HCT116 (cell line): Measurements from ENCODE around the gene IRF2BP1. TPM values are rescaled to one million over a fixed set of nuclear protein-coding genes. Genes with fewer than 3 reads are reported as not detected.

Experiments
- ATAC-seq: fragments of 200-7000 bp; cut with Tn5 transposase; 2 replicates; pipeline ENCODE4 v1.9.1; 2020; ENCODE audit warnings: mild to moderate bottlenecking, moderate library complexity
- BruUV-seq: library from RNA; stranded (reverse); fragments of 400-500 nt; replicated peaks from 2 replicates; lab custom pipeline; 2021; lab: Mats Ljungman, UMichigan
- CTCF ChIA-PET: fragments of 300-600 bp; sonication (Branson Sonifier 250); formaldehyde crosslinking; loops from one replicate; lab custom pipeline; 2021; ENCODE audit warnings: antibody characterized with exemption; lab: Charles Lee
- POLR2A ChIA-PET: fragments of 300-600, 350-600 bp; sonication (Branson Sonifier 250); formaldehyde crosslinking; loops from one replicate; lab custom pipeline; 2021; ENCODE audit warnings: antibody characterized with exemption; lab: Charles Lee
- RAD21 ChIA-PET, 2 experiments: fragments of 300-600 bp; sonication (Branson Sonifier 250); formaldehyde crosslinking; loops; one replicate each; lab custom pipeline; 2023; ENCODE audit warnings: low total read pairs in 2 of 2; ENCODE audit not compliant: uncharacterized antibody in 2 of 2, unreplicated experiment in 2 of 2, low non-redundant PET in 1 of 2; lab: Charles Lee
- DNase-seq: peaks from one replicate; pipeline ENCODE4 v3.0.0-alpha.2; 2010; ENCODE audit warnings: low read depth, low spot score
- H2AFZ ChIP-seq: fragments of 200-600 bp; shearing (Covaris generic), sonication (generic); 2 replicates; pipeline ENCODE4 v1.6.1; 2017; ENCODE audit warnings: low read depth, mixed run types, mixed read lengths, antibody characterized with exemption, low read length; ENCODE audit not compliant: poor library complexity, severe bottlenecking
- H3K27ac ChIP-seq: 2 replicates; pipeline ENCODE4 v1.5.1; 2012; ENCODE audit warnings: low read depth, low read length
- H3K27me3 ChIP-seq: fragments of 200-600 bp; sonication (generic); 2 replicates; pipeline ENCODE4 v1.6.1; 2016; ENCODE audit warnings: mixed run types, low read length, mixed read lengths; ENCODE audit not compliant: insufficient read depth
- H3K36me3 ChIP-seq, 2 experiments: fragments of 200-500 bp in 1 of 2; fragments of 200-600 bp in 1 of 2; sonication (Bioruptor generic) in 1 of 2; sonication (generic) in 1 of 2; 2 replicates each; pipeline versions ENCODE4 v1.5.1 to v1.6.1; 2014 to 2016; ENCODE audit warnings: low read length in 2 of 2, inconsistent platforms in 1 of 2, mixed read lengths in 1 of 2, mixed run types in 1 of 2; ENCODE audit not compliant: insufficient read depth in 2 of 2, control insufficient read depth in 1 of 2
- H3K4me1 ChIP-seq, 2 experiments: fragments of 200-600 bp in 1 of 2; sonication (generic) in 1 of 2; 2 replicates each; pipeline versions ENCODE4 v1.5.1 to v1.6.1; 2012 to 2017; ENCODE audit warnings: low read length in 2 of 2, inconsistent platforms in 1 of 2, mild to moderate bottlenecking in 1 of 2, mixed read lengths in 1 of 2, mixed run types in 1 of 2, moderate library complexity in 1 of 2; ENCODE audit not compliant: insufficient read depth in 2 of 2, control insufficient read depth in 1 of 2
- H3K4me2 ChIP-seq: fragments of 200-600 bp; sonication (generic); 2 replicates; pipeline ENCODE4 v1.6.1; 2017; ENCODE audit warnings: mixed run types, low read length, mixed read lengths
- H3K4me3 ChIP-seq, 2 experiments: fragments of 200-600 bp in 1 of 2; sonication (generic) in 1 of 2; replicated peaks in 1 of 2; 2 replicates each; pipeline ENCODE4 v1.5.1; 2011 to 2016; ENCODE audit warnings: low read length in 2 of 2, control low read depth in 1 of 2, low read depth in 1 of 2, mild to moderate bottlenecking in 1 of 2, mixed read lengths in 1 of 2, mixed run types in 1 of 2
- H3K79me2 ChIP-seq: fragments of 200-600 bp; sonication (generic); 2 replicates; pipeline ENCODE4 v1.6.1; 2017; ENCODE audit warnings: mild to moderate bottlenecking, mixed run types, low read length, moderate library complexity, mixed read lengths; ENCODE audit not compliant: insufficient read depth
- H3K9ac ChIP-seq: fragments of 200-600 bp; sonication (generic); 2 replicates; pipeline ENCODE4 v1.6.1; 2016; ENCODE audit warnings: low read length, mixed read lengths
- H3K9me2 ChIP-seq: fragments of 200-600 bp; sonication (generic), shearing (Covaris generic); 2 replicates; pipeline ENCODE4 v1.6.1; 2017; ENCODE audit warnings: mixed run types, mild to moderate bottlenecking, moderate library complexity; ENCODE audit not compliant: insufficient read depth
- H3K9me3 ChIP-seq, 2 experiments: fragments of 200-500 bp in 1 of 2; fragments of 200-600 bp in 1 of 2; sonication (Bioruptor generic) in 1 of 2; sonication (generic) in 1 of 2; 2 replicates each; pipeline ENCODE4 v1.6.1; 2014 to 2017; ENCODE audit warnings: low read length in 2 of 2, mixed read lengths in 2 of 2, inconsistent platforms in 1 of 2, low read depth in 1 of 2, mild to moderate bottlenecking in 1 of 2, mixed run types in 1 of 2, moderate library complexity in 1 of 2; ENCODE audit not compliant: control insufficient read depth in 1 of 2, insufficient read depth in 1 of 2
- H4K20me1 ChIP-seq: fragments of 200-600 bp; sonication (generic), shearing (Covaris generic); 2 replicates; pipeline ENCODE4 v1.6.1; 2017; ENCODE audit warnings: mixed run types, mild to moderate bottlenecking, moderate library complexity; ENCODE audit not compliant: insufficient read depth
- ATF3 ChIP-seq: IDR thresholded peaks from 2 replicates; pipeline ENCODE4 v1.6.1; 2012
- EGR1 ChIP-seq: IDR thresholded peaks from 2 replicates; pipeline ENCODE4 v1.6.1; 2012; ENCODE audit warnings: low read depth
- JUND ChIP-seq: IDR thresholded peaks from 2 replicates; pipeline ENCODE4 v1.6.1; 2012
- MAX ChIP-seq: IDR thresholded peaks from 2 replicates; pipeline ENCODE4 v1.6.1; 2012
- POLR2AphosphoS5 ChIP-seq: IDR thresholded peaks from 2 replicates; pipeline ENCODE4 v1.6.1; 2011; ENCODE audit warnings: mild to moderate bottlenecking, low read depth, low read length, moderate library complexity
- REST ChIP-seq: IDR thresholded peaks from 2 replicates; pipeline ENCODE4 v1.6.1; 2012; ENCODE audit warnings: low read depth
- SIN3A ChIP-seq: IDR thresholded peaks from 2 replicates; pipeline ENCODE4 v1.6.1; 2012; ENCODE audit warnings: low read depth
- SP1 ChIP-seq: IDR thresholded peaks from 2 replicates; pipeline ENCODE4 v1.6.1; 2012; ENCODE audit warnings: low read depth
- SRF ChIP-seq: IDR thresholded peaks from 2 replicates; pipeline ENCODE4 v1.6.1; 2012; ENCODE audit warnings: low read depth
- TCF7L2 ChIP-seq: IDR thresholded peaks from 2 replicates; pipeline ENCODE4 v1.7.0; 2011; ENCODE audit warnings: borderline replicate concordance, inconsistent platforms; ENCODE audit not compliant: insufficient read depth, insufficient read length; ENCODE audit errors: extremely low read depth
- ZBTB33 ChIP-seq: IDR thresholded peaks from 2 replicates; pipeline ENCODE4 v1.6.1; 2011; ENCODE audit warnings: mild to moderate bottlenecking, low read length, moderate library complexity; ENCODE audit not compliant: insufficient replicate concordance; ENCODE audit errors: extremely low read depth
- ZFX ChIP-seq: fragments of 450-650 bp; IDR thresholded peaks from 2 replicates; pipeline ENCODE4 v1.6.1; 2017
- ZNF274 ChIP-seq: fragments of 200-500 bp; sonication (Bioruptor generic); IDR thresholded peaks from 2 replicates; pipeline ENCODE4 v1.6.1; 2014; ENCODE audit warnings: mild to moderate bottlenecking, low read depth, low read length, inconsistent platforms
- intact Hi-C: fragments of 100-400 bp; cut with micrococcal nuclease; formaldehyde crosslinking; loops from 2 replicates; pipeline ENCODE4 v1.10.0; 2022
- total RNA-seq: library from RNA; stranded (reverse); gene quantifications from one replicate; pipeline ENCODE4 v1.2.1, GENCODE V29; 2021; ENCODE audit not compliant: unreplicated experiment

IRF2BP1 gene
- total RNA-seq, 1 experiment from 2014 or later, result 33.9 TPM

GRCh38 chr19:45862271-45862563 lies 23.7 kb downstream of the IRF2BP1 start:
- Histone ChIP-seq H2AFZ (no peak overlapping the region), H3K9ac (peak overlapping the region; percentile 92), H3K4me1 (peaks cover 11 to 35% of the 10 kb centered on the region in 2 experiments), H3K27ac (peak overlapping the region; percentile 91), H3K27me3 (no peaks in the 10 kb centered on the region), H3K4me2 (peak overlapping the region; percentile 81), H3K9me3 (no peaks in the 10 kb centered on the region), H3K36me3 (peaks cover 11 to 15% of the 10 kb centered on the region in 2 experiments; a peak in 3 of 4 replicates), H4K20me1 (no peaks in the 10 kb centered on the region), H3K4me3 (peak overlapping the region; percentile 91 to 93), H3K9me2 (no peaks in the 10 kb centered on the region), H3K79me2 (peaks cover 54% of the 10 kb centered on the region)
- intact Hi-C loops, result no loop called here
- ATAC-seq (no peak), DNase-seq (no peak)
- ChIA-PET POLR2A (no interaction called here), CTCF (interaction anchor here (3.6 kb wide), 1 partner anchor 23 kb away, joined by 28 read pairs; the partner anchor contains the start of gene IRF2BP1), RAD21 (no interaction called here)
- TF ChIP-seq ZFX (no peak), SIN3A (peak; percentile 24; the same call in 1 of the 2 replicates)
- no TSS peak for BruUV-seq

- H3K36me3 ChIP-seq, result peaks cover 11 to 15% of the 10 kb centered on the region in 2 experiments; a peak in 3 of 4 replicates
- no peak for DNase-seq
- no peak overlapping the region for H3K27ac ChIP-seq
- H3K27me3 ChIP-seq, result no peaks in the 10 kb centered on the region
- H2AFZ ChIP-seq, result no peak overlapping the region
- peaks cover 70% of the 10 kb centered on the region for H3K79me2 ChIP-seq
- no peak overlapping the region; a peak in 1 of 4 replicates for H3K4me3 ChIP-seq
- ChIA-PET RAD21 (no interaction called here), POLR2A (no interaction called here), CTCF (no interaction called here)
- H4K20me1 ChIP-seq, result no peaks in the 10 kb centered on the region
- ATAC-seq, result no peak
- H3K9ac ChIP-seq, result no peak overlapping the region
- H3K9me2 ChIP-seq, result no peaks in the 10 kb centered on the region
- peak overlapping the region; percentile 81; the same call in 1 of the 2 replicates for H3K4me2 ChIP-seq
- BruUV-seq, result no TSS peak
- H3K9me3 ChIP-seq, result no peaks in the 10 kb centered on the region
- intact Hi-C loops, result no loop called here
- H3K4me1 ChIP-seq, result peaks cover 11 to 32% of the 10 kb centered on the region in 2 experiments
- no peak for TF ChIP-seq ATF3
- TF ChIP-seq REST, result no peak
- no peak for TF ChIP-seq SIN3A
- no peak for TF ChIP-seq SP1
- no peak for TF ChIP-seq ZBTB33
- no peak for TF ChIP-seq SRF
- TF ChIP-seq EGR1, result no peak
- TF ChIP-seq POLR2AphosphoS5, result no peak
- TF ChIP-seq MAX, result no peak
- no peak for TF ChIP-seq TCF7L2
- no peak for TF ChIP-seq JUND
- no peak for TF ChIP-seq ZNF274
These were observed 25.3 kb downstream of the IRF2BP1 start for GRCh38 chr19:45860359-45861259.
